ENCODE data around the gene PTPRM.

DNA sequence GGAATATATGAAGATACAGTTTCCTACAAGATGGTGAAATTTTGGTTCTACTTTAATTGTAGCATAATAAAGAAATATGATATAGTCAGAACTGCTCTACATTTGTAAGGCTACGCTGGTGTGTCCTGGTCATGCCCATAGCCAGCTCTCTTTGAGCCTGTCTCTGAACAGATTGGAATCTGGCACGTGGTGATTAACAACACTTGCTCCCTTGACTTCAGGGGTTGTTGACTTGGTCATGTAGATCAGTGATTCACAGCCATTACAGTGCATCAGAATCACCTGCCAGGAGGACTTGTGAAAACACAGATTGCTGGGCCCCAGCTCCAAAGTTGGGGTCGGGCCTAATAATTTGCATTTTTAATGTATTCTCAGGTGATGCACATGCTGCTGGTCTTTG lies 80.4 kb downstream of the PTPRM start:
- no peak for TF ChIP-seq OVOL2 (CRISPR knock-in tag; IDR thresholded peaks at IDR 0.05; ENCODE audit: borderline replicate concordance)
- TF ChIP-seq SMAD3 (CRISPR knock-in tag; IDR thresholded peaks at IDR 0.05; ENCODE audit: borderline replicate concordance) = no peak
- TF ChIP-seq ZNF121 (CRISPR knock-in tag; IDR thresholded peaks at IDR 0.05) = no peak
- no peak for TF ChIP-seq CTCF (IDR thresholded peaks at IDR 0.05)
